ENCODE measurements around the gene ENKD1.

The ENKD1 gene

DNA sequence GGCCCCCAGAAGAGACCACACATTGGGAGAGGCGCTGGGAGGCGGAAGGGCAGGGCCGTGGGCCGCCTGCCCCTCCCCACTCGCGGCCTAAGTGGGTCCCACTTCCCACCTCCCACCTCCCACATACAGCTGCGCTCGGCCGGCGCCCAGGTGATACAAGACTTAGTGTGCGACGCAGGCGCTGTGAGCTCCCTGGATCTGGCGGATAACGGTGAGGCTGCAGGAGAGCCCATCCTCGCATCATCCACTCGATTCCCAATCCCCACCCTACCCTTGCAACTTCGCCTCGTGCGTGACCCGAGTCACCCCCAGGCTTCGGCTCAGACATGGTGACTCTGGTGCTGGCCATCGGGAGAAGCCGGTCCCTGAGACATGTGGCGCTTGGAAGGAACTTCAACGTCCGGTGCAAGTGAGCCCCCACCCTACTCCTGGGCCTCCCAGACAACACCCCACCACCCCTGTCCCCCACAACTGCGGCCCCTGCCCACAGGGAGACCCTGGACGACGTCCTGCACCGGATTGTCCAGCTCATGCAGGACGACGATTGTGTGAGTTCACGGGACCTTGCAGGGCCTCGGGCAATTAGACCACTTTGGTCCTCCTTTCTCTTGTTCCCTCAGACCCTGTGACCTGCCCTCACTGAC lies 17.7 kb downstream of the ENKD1 start:
- no peak for DNase-seq

DNA sequence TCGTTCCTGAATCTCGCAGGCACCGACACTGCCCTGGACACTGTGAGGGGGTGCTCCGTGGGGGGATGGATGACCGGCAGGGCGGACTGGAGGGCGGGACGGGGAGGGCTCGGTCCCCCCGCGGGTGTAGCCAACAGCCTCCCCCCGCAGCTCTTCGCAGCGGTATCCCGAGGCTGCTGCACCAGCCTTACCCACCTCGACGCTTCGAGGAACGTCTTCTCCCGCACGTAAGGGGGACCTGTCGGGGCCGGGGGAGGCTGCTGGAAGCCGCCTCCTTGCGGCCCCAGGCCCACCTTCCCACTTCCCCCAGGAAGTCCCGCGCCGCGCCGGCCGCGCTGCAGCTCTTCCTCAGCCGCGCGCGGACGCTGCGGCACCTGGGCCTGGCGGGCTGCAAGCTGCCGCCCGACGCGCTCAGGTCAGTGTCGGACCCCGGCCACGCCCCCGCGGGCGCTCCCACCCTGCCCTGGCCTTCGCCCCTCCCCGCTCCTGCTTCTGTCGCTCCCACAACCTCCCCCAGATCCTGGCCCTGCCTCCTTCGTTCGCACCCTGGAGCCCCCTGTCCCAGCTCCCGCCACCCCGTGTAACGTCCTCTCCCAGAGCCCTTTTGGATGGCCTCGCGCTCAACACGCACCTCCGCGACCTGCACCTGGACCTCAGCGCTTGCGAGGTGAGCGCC lies 18.3 kb downstream of the ENKD1 start:
- DNase-seq: no peak

DNA sequence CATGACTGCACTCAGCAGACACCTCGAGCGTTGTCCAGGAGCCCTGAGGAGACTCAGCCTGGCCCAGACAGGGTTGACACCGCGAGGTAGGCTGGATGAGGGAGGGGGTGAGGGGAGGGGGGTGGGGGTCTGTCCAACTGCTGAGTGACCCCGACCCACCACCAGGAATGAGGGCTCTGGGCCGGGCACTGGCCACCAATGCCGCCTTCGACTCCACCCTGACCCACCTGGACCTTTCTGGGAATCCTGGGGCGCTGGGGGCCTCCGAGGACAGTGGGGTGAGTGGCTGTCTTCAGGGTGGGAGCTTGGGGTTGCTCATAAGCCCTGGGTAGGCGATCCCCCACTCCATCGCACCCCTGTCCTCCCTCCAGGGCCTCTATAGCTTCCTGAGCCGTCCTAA lies 18.9 kb downstream of the ENKD1 start:
- no peak for DNase-seq

DNA sequence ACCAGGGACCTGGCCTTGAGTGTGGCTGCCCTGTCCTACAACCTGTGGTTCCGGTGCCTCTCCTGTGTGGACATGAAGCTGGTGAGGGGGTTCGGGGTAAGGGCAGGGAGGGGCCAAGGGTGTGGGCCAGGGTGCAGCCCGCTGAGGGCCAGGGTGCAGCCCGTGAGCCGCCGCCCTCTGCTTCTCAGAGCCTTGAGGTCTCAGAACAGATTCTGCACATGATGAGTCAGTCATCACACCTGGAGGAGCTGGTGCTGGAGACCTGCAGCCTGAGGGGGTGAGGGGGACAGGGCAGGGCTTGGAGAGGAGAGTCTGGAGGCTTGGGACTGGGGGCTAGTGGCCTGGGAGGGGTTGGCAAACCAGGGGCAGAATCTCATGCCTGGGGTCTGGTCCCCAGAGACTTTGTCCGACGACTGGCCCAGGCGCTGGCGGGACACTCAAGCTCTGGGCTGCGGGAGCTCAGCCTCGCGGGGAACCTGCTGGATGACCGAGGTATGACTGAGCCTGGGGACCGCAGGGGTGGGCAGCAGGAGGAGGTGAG lies 19.4 kb downstream of the ENKD1 start:
- no peak for DNase-seq

DNA sequence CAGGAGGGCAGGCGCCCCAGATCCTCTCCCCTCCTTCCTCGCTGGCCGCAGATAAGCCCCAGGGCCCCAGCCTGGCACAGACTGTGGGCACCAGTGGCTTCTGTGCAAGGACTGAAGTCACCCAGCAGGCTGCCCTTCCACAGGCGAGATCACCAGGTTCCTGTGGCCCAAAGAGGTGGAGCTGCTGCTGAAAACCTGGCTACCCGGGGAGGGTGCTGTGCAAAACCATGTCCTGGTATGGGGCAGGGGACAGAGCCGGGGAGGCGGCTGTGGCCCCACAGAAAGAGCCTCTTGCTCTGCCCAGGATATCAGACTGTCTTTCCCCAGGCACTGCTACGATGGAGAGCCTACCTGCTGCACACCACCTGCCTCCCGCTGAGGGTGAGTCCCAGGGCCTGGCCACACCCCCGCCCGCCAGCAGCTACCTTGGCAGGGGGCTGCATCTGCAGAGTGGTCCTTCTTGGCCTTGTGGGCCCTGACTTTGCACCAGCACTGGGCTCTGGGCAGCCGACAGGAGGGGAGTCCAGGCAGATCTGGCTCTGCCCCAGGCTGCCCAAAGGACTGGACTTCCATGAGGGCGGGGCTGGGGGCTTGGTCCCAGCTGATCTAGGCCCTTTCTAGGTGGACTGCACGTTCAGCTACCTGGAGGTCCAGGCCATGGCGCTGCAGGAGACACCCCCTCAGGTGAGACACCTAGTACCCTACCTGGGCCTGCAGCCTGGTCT lies 21.0 kb downstream of the ENKD1 start:
- DNase-seq: no peak

DNA sequence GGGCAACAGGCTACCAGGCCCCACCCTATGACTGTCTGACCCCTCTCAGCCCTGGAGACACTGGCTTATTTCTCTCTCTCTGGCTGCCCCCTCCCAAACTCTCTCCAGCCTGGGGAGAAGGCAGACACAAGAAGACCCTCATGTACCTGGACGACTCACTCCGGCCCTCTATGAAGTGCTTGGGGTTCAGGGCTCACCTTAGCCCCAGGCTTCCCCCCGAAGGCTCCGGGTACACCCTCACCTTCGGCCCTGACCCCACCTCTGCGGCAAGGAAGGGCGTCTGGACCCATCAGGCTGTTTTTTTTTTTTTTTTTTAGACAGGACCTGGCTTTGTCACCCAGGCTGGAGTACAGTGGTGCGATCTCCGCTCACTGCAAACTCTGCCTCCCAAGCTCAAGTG lies 22.5 kb downstream of the ENKD1 start:
- DNase-seq: no peak

DNA sequence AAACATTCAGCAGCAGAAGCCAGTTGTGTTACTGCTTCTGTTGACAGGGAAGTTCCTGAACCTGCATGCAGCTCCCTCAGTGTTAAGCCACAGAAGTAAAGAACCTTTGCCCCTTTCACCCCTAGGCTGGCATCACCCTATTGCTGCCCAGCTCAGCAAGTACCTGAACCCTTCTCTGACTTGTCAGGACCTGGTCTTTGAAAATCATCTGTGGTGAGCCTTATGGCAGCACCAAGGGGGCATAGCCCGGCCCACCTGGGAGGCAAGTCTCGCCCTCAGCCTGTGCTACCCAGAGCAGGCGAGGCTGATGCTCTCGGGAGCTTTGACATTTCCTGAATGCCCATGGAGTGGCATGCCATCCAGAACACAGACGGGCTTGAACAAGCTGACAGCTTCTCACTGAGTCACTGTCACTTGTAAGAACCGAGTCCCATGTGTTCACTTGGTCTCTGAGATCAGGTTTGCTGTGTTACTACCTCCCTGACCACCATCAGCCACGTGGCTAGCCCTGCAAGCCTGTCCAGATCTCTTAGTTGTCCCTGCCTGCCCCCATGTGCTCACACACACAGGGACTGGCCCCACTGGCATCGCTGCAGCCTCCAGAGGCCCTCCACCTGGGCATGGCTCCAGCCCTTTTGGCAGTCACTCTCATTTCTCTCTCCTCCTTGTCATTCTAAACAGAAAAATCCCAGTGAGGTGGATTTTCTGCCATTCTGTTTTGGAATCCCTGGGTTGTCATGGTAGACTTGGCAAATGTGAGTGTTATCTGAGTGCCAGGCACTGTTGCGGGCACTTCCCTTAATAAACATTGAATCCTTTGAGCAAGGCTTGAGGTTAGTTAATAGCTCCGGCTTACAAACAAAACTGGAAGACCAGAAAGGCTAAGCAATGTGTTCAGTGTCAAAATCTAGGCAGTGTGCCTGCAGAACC lies 24.5 kb downstream of the ENKD1 start:
- DNase-seq: no peak

DNA sequence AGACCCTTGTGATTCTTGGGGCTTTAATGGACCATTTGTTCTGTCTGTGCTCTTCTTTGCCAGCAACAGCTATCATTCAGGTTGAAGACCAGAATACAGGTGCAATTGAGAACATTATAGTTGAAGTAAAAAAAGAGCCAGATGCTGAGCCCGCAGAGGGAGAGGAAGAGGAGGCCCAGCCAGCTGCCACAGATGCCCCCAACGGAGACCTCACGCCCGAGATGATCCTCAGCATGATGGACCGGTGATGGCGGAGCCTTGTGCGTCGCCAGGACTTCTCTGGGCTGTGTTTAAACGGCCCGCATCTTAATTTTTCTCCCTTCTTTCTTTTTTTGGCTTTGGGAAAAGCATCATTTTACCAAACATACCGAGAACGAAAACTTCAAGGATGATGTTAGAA lies 28.9 kb downstream of the ENKD1 start:
- no peak for DNase-seq

DNA sequence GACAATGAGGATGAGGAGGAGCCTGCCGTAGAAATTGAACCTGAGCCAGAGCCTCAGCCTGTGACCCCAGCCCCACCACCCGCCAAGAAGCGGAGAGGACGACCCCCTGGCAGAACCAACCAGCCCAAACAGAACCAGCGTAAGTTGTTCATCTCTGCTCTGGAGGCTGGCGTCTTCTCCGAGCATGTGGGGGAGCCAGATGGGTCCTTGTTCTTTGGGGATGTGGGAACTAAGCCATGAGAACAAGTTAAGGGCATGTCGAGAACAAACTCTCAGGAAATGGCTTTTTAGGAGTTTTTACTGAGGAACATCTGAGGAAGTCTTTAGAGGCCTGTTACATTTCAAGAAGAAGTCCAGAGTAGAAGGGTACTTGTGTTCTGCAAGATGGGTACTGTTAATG lies 29.8 kb downstream of the ENKD1 start:
- no peak for DNase-seq

DNA sequence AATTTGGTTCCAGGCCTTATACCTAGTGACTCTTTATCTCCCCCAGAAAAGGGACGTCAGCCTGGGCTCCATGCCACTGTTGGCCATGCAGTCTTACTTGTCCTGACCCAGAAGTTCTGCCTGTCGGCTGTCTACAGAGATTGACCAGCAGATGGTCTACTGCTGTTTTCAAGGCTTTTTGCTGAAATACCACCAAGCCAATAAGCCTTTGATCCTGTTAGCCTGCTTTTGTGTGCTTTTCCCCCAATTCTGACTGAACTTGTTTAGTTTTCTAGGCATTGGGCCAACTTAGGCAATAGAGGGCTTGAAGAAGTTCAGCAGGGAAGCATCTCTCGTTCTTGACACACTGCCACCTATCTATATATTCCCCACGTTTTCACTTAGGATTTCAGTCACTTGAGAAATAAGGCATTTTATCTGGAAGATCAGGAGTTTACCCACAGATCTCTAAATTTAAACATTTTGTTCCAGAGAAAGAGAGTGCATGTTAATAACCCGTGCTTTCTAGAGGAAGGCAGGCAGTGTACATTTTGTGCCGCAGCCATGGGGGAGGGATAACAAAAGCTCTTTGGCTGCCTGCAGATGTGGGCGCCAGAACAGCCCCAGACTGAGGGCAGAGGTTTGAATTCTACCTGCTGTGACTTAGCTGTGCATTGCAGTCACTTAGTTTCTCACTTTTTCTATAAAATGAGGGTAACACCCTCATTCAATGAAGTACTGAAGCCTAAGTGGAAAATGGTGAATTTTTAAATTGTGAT lies 34.0 kb downstream of the ENKD1 start:
- peak; percentile 28 for DNase-seq

DNA sequence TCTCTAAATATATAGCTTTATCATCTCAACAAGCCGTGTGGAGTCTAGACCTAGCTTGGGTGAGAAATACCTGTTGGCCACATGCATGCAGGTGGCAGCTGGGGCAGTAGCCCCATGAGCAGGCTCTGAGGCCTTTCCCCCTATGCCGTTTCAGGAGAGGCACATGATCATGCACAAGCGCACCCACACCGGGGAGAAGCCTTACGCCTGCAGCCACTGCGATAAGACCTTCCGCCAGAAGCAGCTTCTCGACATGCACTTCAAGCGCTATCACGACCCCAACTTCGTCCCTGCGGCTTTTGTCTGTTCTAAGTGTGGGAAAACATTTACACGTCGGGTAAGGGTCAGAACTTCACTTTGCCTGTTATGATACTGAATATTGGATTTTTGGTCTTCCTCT lies 38.3 kb downstream of the ENKD1 start:
- DNase-seq: no peak

DNA sequence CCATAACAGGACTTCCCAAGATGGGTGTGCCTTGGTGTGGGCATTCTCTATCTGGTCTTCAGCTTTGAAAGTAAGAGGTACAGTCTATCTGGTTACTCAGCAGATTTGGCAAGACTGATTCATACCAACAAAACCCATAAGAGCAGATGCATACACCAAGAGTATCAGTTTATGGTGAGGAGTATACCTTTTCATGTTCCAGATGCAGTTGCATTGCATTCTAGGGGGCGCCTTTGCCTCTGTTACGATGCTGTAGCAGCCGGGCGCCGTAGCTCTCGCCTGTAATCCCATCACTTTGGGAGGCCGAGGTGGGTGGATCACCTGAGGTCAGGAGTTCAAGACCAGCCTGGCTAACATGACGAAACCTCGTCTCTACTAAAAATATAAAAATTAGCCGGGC lies 52.7 kb downstream of the ENKD1 start:
- no peak for DNase-seq

All from fibroblast of skin of abdomen (primary cell).